NCI-H510A (cell line): ENCODE results near the gene PCDHGA3.
"Not testable (repeated sequence)": the region's sequence is repeated elsewhere in the genome, so short reads cannot be mapped to it uniquely, and the experiment has no call there.

Experiments used
- DNase-seq: peaks from one replicate; lab custom pipeline; 2025; lab: John Stamatoyannopoulos, UW

The PCDHGA3 gene

DNA sequence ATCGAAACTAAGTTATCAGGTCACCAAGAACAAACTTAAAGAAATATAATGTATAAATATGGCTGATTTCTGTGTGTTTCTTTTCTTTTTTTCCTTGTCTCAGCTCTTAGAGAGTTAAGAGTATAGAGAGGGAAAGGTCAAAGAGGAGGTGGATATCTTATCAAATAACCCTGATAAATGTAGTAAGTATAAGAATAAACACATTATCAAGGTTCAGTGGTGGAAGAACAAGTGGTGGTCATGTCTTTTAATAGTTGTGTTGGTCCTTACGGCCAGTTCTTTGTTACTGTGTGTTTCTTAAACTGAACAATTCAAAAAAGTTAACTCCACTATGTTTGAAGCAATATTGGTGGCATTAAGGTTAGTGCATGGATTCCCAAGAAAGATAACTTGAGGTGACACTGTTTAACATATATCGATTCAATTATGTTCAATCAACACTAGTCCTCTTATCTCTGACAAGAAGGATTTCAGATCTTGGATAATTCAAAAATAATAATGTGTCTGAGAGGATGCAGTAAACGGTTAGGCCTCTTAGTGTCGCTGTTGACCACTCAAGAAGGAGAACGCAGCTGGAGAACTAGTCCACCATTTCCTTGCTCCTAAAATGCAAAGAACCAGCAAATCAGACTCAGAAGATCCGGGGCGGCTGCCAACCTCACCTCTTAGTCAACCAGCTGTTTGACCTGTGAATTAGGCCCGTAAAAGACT lies at the start of gene PCDHGA3:
TSS of gene PCDHGA3 (plus strand) at position 588 of the 711 bp plus-strand sequence. CDS start 205 bp downstream, outside the sequence.
- DNase-seq: no peak

DNA sequence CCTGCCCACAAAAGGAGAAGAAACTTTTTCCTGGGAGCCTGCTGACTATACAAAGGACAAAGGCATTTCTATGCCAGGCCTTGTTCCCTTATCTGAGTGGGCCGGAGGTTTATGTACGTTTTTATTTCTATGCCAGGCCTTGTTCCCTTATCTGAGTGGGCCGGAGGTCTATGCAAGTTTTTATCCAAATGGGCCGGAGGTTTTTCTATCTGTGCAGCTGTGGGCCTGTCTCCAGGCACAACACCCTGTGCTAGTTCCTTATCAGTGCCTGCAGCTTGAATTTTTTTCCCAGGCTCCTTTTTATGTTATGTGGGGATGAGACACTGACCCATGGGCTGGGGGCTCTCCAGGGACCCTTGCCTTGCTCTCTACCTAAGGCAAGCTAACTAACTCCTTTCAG lies 45.3 kb upstream of the PCDHGA3 start:
- DNase-seq: no peak

DNA sequence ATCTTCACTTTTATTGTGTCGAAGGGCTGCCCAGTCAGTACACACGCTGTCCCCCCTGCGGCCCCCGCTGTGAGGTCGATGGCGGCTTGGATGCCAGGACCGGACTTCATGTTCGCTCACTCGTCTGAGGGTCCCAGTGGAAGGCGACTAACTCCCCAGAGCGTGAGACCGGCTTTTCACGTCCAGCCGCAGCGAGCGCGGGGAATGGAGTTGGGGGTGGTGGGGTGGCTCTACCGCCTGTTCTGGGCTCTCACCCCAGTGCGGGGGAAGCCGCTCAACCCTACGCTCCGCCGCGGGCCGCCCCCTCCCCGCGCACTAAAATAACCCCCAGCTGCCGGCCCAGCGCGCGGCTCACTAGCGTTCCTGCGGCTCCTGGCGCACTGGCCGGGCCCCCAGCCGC lies 39.9 kb upstream of the PCDHGA3 start, which contains the start of gene SLC25A2:
TSS of gene SLC25A2 (minus strand) at position 294 of the 400 bp plus-strand sequence. CDS start at position 110, 184 bp downstream.
- DNase-seq: no peak

DNA sequence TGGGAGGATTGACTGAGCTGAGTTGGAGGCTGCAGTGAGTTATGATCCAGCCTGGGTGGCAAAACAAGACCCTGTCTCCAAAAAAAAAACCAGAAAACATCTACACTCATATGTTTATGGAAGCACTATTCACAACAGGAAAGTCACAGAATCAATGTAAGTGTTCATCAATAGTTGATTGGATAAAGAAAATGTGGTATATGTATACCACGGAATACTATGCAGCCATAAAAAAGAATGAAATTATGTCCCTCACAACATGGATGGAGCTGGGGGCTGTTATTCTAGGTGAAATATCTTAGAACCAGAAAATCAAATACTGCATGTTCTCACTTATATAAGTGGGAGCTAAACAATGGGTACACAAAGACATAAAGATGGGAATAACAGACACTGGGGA lies 37.0 kb upstream of the PCDHGA3 start:
- DNase-seq: no peak

DNA sequence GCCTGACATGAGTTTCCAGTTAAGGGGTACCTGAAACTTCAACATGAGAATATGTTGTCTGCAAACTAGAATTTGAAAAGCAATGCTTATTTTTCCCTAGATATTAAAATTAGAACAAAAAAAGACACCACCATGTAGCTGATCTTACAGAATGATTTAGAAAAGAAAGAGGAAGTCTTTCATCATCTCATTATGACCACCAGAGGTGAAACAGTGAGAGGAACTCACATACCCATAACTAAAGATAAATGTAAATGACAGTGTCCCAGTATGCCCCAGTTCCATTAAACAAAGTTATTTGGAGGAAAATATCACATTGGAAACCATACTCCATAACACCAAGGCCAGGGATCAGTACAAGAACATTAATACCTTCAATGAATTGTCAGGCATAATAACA lies 29.9 kb upstream of the PCDHGA3 start:
- no peak for DNase-seq

DNA sequence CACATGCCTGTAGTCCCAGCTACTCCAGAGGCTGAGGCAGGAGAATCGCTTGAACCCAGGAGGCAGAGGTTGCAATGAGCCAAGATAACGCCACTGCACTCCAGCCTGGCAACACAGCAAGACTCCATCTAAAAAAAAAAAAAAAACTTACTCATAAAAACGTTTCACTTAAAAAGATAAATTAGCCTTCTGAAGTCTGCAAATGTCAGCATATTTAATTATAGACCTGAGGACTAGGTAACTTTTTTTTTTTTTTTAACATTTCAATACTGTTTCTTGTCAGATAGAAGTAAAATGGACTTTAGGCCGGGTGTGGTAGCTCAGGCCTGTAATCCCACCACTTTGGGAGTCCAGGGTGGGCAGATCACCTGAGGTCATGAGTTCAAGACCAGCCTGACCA lies 26.7 kb upstream of the PCDHGA3 start:
- DNase-seq: not testable (repeated sequence)

DNA sequence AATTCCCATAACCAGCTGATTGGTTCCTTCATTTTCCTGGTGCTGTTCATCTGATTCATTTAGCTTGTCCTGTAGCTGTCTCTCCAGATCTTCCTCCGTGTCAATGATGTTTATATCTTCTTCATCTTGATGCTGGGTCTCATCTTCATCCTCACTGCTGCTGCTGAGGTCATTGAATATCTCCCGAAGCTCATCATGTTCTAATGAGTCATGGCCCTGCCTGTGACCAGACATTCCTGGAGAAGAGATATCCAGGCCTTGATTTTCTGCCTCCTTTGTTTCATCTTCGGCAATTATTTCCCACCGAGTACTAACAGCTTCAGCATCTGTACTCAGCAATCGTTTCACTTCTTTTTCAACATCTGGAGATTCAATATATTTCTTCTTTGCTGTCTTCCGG lies 24.4 kb upstream of the PCDHGA3 start:
- no peak for DNase-seq

DNA sequence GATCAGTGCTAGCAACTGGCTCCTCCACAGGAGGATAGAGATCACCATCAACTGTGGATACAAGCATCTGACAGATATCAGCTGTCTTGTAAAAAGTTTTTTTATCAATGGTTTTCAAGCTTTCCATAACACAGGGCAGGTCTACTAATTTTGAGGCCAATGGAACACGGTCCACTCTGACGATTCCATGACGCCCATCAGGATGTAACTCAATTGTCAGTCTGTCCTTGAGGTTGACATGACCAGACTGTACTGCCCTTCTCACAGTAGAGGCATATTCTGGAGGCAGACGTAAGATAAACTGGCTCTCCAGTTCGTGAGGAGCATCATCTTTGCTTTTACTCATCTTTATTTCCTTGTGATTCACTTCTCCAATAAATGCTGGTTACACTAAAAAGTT lies 23.9 kb upstream of the PCDHGA3 start:
- no peak for DNase-seq

DNA sequence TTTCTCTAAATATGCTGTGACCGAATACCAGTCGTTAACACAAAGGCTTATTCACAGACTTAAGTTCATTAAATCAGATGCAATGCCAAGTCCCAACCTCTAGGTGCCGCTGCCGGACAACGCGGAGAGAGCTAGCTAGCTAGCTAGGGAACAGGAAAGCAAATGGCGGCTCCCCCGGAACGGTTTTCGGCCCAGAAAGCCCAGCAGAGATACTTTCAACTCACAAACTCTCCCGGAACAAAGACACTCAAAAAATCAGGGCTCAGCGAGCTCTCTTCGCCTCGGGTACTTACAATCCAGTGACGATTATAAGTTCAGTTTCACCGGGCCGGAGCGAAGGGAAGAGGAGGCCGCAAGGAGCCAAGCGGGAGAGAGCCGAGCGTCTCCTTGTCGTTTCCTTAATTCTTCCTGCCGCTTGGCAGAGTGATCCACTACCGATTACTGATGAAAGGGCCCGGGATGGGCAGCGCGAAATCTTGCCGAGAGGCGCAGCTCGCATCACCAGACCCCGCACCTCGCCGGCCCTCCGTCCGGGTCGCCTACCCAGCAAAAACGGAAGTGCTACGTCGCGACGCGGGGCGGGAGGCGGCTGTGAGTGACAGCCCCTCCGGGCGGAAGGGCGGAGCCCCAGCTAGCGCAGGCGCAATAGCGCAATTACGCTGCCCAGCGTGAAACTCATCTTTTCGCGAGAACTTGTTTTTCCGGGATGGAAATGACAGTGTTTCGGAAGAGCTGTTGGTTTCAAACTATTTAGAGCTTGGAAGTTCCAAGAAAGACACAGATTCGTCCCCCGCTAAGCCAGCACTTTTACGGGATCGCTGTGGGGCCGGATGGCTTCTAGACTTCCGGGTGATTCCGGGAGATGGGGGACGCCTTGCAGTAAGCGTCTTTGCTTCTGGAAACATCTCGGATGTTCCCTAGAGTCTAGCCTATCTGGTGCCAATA lies 23.1 kb upstream of the PCDHGA3 start, which contains the start of gene TAF7:
TSS of gene TAF7 (minus strand) at position 560 of the 945 bp plus-strand sequence. CDS start 740 bp downstream, outside the sequence.
- peak; percentile 57 for DNase-seq

DNA sequence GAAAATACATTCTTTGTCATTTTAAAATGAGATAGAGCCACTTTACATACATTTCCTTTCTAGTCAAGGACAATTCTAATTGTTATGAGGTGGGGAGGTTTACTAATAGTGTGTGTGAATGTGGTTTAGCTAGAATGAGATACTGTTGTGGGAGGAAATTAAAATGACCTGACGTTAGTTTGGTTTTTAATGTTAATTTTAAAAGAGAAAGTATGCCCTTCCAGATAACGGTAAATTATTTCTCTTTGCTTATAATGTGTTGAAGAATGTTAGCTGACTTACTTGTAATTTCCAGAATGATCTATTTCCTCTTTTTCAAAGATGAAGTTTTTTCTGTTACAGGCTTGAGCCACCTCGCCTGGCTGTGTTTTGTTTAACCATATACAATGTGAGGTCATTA lies 21.4 kb upstream of the PCDHGA3 start:
- DNase-seq: no peak

DNA sequence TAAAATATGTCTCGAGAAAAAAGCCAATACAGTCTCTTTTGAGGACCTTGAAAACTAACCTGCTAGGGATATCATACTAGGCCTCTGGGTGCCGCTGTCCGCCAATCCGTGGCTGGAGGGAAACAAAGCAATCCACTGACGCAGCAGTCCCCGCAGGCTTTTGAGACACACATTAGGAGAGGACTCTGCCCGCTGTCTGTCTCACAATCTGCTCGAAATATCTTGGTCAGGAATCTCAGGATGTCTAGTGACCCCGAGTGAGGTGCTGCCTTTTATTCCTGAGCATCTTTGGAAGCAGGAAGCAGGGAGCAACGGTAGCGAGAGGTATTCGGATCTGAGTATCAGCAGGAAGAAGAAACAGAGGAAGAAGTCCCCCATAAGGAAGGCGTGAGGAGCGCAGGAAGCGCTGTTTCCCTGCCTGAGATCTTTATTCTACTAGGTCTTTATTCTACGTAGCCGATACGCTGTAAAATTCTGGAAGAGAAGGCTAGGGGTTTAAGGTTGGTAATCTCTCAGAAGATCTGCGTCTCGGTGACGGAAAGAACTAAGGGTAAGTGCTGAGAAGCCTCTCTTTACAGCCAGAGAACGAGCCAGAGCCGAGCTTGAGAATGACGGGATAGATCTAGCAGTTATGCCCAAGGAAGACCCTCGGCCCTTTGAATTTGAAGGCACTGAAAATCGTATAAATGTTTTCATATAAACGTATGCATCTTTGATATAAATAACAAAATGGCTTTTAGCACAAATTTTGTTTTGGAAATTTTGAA lies 17.4 kb upstream of the PCDHGA3 start:
- no peak for DNase-seq

DNA sequence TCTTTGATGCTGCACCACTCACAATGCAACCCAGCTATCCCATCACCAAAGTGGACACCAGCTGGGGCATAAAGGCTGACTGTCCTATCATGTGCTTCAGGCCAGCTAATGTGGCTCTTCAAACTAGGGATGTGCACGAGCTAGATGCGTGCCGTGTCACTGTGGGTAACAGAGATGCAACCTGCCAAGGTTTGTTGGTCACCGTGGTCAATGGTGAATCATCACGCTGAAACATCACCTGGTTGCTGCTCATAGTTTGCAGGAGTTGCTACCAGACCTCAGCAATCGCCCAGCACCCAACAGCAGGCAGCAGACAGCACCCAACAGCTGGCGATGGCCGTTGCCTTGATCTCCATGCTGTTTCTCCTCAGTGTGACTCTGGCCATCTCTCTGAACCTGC lies 15.4 kb upstream of the PCDHGA3 start:
- no peak for DNase-seq

DNA sequence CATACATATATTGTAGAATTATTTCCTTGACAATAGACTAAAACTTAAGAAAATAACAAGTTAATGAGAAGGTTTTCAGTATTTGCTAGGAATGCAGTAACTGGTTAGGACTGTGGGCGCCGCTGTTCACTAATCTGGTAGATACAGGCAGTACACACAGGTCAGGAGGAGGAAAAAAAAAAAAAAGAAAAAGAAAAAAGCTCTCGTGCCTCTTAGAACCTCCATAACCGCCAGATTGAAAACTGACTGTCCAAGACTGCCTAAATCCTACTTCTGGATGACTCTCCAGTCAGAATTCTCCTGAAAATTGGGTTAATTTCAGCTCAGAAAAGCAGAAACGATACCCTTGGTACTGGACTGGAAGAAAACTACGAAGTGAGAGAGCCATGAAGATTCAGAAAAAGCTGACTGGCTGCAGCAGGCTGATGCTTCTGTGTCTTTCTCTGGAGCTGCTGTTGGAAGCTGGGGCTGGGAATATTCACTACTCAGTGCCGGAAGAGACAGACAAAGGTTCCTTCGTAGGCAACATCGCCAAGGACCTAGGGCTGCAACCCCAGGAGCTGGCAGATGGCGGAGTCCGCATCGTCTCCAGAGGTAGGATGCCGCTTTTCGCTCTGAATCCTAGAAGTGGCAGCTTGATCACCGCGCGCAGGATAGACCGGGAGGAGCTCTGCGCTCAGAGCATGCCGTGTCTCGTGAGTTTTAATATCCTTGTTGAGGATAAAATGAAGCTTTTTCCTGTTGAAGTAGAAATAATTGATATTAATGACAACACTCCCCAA lies 13.1 kb upstream of the PCDHGA3 start, which contains the start of gene PCDHGA1:
TSS of gene PCDHGA1 (plus strand) at position 216 of the 782 bp plus-strand sequence.
- no peak for DNase-seq

DNA sequence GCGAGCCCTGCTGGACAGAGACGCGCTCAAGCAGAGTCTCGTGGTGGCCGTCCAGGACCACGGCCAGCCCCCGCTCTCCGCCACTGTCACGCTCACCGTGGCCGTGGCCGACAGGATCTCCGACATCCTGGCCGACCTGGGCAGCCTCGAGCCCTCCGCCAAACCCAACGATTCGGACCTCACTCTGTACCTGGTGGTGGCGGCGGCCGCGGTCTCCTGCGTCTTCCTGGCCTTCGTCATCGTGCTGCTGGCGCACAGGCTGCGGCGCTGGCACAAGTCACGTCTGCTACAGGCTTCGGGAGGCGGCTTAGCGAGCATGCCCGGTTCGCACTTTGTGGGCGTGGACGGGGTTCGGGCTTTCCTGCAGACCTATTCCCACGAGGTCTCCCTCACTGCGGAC lies 11.1 kb upstream of the PCDHGA3 start:
- not testable (repeated sequence) for DNase-seq

DNA sequence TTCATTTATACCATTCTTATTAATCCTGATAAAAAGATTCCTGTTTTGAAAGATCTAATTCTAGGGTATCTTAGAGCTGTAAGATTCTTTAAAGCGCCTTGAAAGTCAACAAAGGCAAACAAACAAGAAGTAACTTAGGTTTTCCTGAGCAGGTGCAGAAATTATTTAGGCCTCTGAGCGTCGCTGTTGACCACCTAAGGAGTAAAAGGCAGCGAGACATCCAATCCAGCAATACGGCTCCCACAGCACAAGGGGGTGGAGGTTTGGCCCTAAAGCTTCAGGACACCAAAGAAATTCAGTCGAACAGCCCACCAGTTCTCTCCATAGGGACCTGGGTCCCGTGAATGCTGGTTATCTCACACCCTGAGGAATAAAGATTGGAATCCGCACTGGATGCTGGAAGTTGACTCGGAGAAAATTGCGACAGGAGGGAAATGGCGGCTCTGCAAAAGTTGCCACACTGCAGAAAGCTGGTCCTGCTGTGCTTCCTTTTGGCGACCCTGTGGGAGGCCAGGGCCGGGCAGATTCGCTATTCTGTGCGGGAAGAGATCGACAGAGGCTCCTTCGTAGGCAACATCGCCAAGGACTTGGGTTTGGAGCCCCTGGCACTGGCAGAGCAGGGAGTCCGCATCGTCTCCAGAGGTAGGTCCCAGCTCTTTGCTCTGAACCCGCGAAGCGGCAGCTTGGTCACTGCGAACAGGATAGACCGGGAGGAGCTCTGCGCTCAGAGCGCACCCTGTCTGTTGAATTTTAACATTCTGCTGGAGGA lies 4.9 kb upstream of the PCDHGA3 start, which contains the start of gene PCDHGA2:
TSS of gene PCDHGA2 (plus strand) at position 223 of the 769 bp plus-strand sequence.
- no peak for DNase-seq

DNA sequence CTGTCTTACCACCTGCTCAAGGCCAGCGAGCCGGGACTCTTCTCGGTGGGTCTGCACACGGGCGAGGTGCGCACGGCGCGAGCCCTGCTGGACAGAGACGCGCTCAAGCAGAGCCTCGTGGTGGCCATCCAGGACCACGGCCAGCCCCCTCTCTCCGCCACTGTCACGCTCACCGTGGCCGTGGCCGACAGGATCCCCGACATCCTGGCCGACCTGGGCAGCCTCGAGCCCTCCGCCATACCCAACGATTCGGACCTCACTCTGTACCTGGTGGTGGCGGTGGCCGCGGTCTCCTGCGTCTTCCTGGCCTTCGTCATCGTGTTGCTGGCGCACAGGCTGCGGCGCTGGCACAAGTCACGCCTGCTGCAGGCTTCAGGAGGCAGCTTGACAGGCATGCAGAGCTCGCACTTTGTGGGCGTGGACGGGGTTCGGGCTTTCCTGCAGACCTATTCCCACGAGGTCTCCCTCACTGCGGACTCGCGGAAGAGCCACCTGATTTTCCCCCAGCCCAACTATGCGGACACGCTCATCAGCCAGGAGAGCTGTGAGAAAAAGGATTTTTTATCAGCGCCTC lies 2.8 kb upstream of the PCDHGA3 start:
- DNase-seq: not testable (repeated sequence)

DNA sequence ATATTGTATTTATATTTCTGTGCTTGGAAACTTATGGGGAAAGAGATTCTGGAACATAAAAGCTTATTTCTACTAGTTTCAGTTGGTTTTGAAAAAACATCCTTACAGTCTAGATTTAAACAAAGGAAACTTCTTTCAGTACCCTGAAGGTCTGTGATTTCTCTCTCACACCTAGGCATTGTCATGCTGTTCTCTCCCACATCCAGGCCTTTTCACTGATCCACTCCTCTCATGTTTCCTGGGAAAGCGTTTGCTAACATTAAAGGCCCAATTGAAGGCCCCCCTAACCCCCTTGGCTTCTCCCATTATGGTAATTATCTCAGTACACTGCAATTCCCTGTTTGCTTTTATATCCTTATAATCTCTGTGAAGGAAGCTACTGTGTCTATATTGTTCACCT lies 856 bp upstream of the PCDHGA3 start:
- no peak for DNase-seq

DNA sequence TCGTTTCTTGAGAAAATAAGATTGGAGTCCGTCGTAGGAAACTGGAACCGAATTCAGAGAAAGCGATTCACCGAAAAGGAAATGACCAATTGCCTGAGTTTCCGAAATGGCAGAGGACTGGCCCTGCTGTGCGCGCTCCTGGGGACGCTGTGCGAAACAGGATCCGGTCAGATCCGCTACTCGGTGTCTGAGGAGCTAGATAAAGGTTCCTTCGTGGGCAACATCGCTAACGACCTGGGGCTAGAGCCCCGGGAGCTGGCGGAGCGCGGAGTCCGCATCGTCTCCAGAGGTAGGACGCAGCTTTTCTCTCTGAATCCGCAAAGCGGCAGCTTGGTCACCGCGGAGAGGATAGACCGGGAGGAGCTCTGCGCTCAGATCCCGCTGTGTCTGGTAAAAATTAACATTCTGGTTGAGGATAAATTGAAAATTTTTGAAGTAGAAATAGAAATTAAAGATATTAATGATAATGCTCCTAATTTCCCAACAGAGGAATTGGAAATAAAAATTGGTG lies 379 bp downstream of the PCDHGA3 start:
- DNase-seq: no peak

DNA sequence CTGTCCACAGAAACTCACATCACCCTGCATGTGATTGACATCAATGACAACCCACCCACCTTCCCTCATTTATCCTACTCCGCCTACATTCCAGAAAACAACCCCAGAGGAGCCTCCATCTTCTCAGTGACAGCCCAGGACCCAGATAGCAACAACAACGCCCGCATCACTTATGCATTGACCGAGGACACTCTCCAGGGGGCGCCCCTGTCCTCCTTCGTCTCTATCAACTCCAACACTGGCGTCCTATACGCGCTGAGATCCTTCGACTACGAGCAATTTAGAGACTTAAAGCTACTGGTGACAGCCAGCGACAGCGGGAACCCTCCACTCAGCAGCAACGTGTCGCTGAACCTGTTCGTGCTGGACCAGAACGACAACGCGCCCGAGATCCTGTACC lies 1.7 kb downstream of the PCDHGA3 start:
- DNase-seq: no peak

DNA sequence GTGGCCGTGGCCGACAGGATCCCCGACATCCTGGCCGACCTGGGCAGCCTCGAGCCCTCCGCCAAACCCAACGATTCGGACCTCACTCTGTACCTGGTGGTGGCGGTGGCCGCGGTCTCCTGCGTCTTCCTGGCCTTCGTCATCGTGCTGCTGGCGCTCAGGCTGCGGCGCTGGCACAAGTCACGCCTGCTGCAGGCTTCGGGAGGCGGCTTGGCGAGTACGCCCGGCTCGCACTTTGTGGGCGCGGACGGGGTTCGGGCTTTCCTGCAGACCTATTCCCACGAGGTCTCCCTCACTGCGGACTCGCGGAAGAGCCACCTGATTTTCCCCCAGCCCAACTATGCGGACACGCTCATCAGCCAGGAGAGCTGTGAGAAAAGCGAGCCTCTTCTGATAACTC lies 2.4 kb downstream of the PCDHGA3 start:
- not testable (repeated sequence) for DNase-seq
